ENCODE results near the gene G3BP2. TPM values are rescaled to one million over a fixed set of nuclear protein-coding genes. Genes with fewer than 3 reads are reported as not detected.

Gene G3BP2
- total and polyA plus RNA-seq, 2 of the 8 experiments (the other 6 are each of a cell fraction or from before 2014, with no cell fraction given), result 83.7 to 378 TPM

DNA sequence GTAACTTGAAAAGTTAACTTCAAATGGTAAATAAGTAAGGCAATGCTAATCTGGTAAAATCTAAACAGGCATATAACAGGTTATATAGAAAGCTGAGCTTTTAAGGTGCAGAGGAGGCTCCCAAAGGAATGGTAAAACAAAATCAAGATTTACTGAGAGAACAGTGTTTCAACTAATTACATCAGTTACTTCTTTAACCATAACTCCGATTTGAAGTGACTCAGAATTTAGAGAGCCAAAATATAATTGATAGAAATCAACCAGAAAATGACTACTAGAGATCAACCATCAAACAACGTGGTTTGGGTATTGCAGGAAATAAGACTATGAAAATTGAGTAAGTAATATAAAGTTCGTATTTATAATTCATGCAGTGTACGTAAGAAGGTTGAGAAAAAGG lies 6.9 kb downstream of the G3BP2 start (continued):
- TF ChIP-seq CHD7 (IDR thresholded peaks at IDR 0.05; ENCODE audit: insufficient replicate concordance, low read length) (no peak), PHF8 (conservative IDR thresholded peaks at IDR 0.05; ENCODE audit: low read depth, low read length) (no peak), RFX5 (IDR thresholded peaks at IDR 0.05; ENCODE audit: borderline replicate concordance, low read depth, low read length) (no peak), CREB1 (IDR thresholded peaks at IDR 0.05) (no peak), CTCF (IDR thresholded peaks at IDR 0.05; ENCODE audit: control extremely low read depth in 1 of 3, insufficient read depth in 1 of 3, low read depth in 1 of 3, low read length in 3 of 3) (no peak), JUN (IDR thresholded peaks at IDR 0.05; ENCODE audit: low read depth, low read length) (no peak), KDM5A (IDR thresholded peaks at IDR 0.05; ENCODE audit: low read length) (no peak), HDAC6 (IDR thresholded peaks at IDR 0.05; ENCODE audit: low read depth, low read length) (no peak), ATF3 (IDR thresholded peaks at IDR 0.05; ENCODE audit: insufficient read depth, low read depth, low read length) (no peak)
